Measurements from ENCODE around the gene EPHA8.

Gene EPHA8

GRCh38 chr1:22584970-22585369 is 21.7 kb downstream of the EPHA8 start:
- no peaks in the 10 kb centered on the region for H3K36me3 ChIP-seq (ENCODE audit: insufficient read depth, low read length)
- H3K9ac ChIP-seq (ENCODE audit: low read depth, low read length): no peak overlapping the region
- H3K4me1 ChIP-seq (ENCODE audit: insufficient read depth, low read length): no peaks in the 10 kb centered on the region
- no peaks in the 10 kb centered on the region for H3K9me3 ChIP-seq (ENCODE audit: control insufficient read depth, insufficient read depth, low read length)

GRCh38 chr1:22585471-22585870 is 22.2 kb downstream of the EPHA8 start:
- Histone ChIP-seq H3K36me3 (ENCODE audit: insufficient read depth, low read length) (no peaks in the 10 kb centered on the region), H3K9ac (ENCODE audit: low read depth, low read length) (no peak overlapping the region), H3K4me1 (ENCODE audit: insufficient read depth, low read length) (no peaks in the 10 kb centered on the region), H3K9me3 (ENCODE audit: control insufficient read depth, insufficient read depth, low read length) (no peaks in the 10 kb centered on the region)

- Histone ChIP-seq H3K9me3 (ENCODE audit: control insufficient read depth, insufficient read depth, low read length) (no peaks in the 10 kb centered on the region), H3K9ac (ENCODE audit: low read depth, low read length) (no peak overlapping the region), H3K4me1 (ENCODE audit: insufficient read depth, low read length) (no peaks in the 10 kb centered on the region), H3K36me3 (ENCODE audit: insufficient read depth, low read length) (no peaks in the 10 kb centered on the region)
Measured at GRCh38 chr1:22586356-22587130, 23.3 kb downstream of the EPHA8 start.

- 0 out of 2 replicates have a peak, but pooled peaks cover 5% of the 10 kb centered on the region for H3K4me1 ChIP-seq (ENCODE audit: insufficient read depth, low read length)
Measured at GRCh38 chr1:22587247-22587646, 24.0 kb downstream of the EPHA8 start.

DNA sequence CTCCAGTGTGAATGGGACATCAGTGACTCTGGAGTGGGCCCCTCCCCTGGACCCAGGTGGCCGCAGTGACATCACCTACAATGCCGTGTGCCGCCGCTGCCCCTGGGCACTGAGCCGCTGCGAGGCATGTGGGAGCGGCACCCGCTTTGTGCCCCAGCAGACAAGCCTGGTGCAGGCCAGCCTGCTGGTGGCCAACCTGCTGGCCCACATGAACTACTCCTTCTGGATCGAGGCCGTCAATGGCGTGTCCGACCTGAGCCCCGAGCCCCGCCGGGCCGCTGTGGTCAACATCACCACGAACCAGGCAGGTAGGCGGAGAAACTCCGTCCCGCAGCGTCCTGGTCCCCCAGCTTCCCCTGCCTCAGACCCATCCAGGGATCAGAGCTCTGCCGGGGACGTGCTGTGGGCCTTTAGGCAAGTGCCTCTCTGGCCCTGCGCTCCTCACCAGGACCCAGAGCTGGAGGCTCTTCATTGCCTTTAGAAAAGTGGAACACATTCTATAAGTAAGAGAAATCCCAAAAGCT is 25.7 kb downstream of the EPHA8 start:
- no peaks in the 10 kb centered on the region for H3K9me3 ChIP-seq (ENCODE audit: control insufficient read depth, insufficient read depth, low read length)
- H3K36me3 ChIP-seq (ENCODE audit: insufficient read depth, low read length): no peaks in the 10 kb centered on the region
- no peak overlapping the region for H3K9ac ChIP-seq (ENCODE audit: low read depth, low read length)

More at GRCh38 chr1:22587247-22587646, 24.0 kb downstream of the EPHA8 start:
- Histone ChIP-seq H3K9me3 (ENCODE audit: control insufficient read depth, insufficient read depth, low read length) (no peaks in the 10 kb centered on the region), H3K9ac (ENCODE audit: low read depth, low read length) (no peak overlapping the region), H3K36me3 (ENCODE audit: insufficient read depth, low read length) (no peaks in the 10 kb centered on the region)

GRCh38 chr1:22591576-22591975 is 28.3 kb downstream of the EPHA8 start:
- Histone ChIP-seq H3K4me1 (ENCODE audit: insufficient read depth, low read length) (0 out of 2 replicates have a peak, but pooled peaks cover 5% of the 10 kb centered on the region), H3K9me3 (ENCODE audit: control insufficient read depth, insufficient read depth, low read length) (no peaks in the 10 kb centered on the region), H3K36me3 (ENCODE audit: insufficient read depth, low read length) (no peaks in the 10 kb centered on the region), H3K9ac (ENCODE audit: low read depth, low read length) (no peak overlapping the region)

More for the DNA sequence above, 25.7 kb downstream of the EPHA8 start:
- H3K4me1 ChIP-seq (ENCODE audit: insufficient read depth, low read length): 0 out of 2 replicates have a peak, but pooled peaks cover 5% of the 10 kb centered on the region

DNA sequence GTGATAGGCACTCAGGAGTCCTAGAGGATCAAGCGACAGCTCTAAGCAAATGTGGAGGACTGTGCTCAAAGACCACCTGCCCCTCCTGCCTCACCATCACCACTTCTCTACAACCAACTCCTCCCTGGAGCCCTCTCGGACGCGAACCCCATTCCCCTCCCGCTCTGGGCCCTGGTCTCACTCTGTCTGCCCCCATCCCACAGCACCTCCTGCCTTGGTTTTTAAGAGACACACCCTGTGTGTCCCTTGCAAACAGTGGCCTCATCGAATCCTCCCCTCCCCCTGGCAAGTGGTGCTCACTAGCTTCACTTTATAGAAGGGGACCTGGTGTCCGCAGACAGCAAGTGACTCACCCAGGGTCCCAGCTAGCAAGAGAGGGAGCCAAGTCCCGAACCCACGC is 28.8 kb downstream of the EPHA8 start:
- Histone ChIP-seq H3K36me3 (ENCODE audit: insufficient read depth, low read length) (no peaks in the 10 kb centered on the region), H3K9me3 (ENCODE audit: control insufficient read depth, insufficient read depth, low read length) (no peaks in the 10 kb centered on the region), H3K9ac (ENCODE audit: low read depth, low read length) (no peak overlapping the region), H3K4me1 (ENCODE audit: insufficient read depth, low read length) (0 out of 2 replicates have a peak, but pooled peaks cover 5% of the 10 kb centered on the region)

DNA sequence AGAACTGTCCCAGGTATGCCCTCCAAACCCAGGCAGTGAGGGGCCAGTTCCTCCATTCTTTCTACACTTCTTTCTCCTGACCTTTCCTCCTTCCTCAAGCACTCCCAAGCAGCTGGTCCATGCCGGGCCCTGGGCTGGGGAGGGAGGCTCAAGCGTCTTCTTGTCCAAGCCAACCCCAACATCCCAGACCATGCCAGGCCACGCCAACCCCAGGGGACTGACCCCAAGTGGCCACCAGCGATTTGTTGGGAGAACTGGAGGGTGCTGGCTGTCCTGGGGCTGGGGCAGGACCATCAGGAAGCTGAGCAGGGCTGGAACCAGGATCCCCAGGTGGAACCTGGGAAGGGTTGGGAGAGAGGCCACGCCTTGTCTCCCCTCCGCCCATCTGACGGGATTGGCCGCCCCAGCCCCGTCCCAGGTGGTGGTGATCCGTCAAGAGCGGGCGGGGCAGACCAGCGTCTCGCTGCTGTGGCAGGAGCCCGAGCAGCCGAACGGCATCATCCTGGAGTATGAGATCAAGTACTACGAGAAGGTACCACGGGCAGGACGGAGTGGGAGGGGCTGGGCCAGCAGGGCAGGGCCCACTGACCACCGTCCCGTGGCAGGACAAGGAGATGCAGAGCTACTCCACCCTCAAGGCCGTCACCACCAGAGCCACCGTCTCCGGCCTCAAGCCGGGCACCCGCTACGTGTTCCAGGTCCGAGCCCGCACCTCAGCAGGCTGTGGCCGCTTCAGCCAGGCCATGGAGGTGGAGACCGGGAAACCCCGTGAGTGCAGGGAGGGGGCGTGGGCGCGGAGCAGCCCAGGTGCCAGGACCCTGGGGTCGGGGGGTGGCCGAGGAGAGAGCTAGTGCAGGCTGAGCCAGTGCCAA is 29.9 kb downstream of the EPHA8 start:
- Histone ChIP-seq H3K9ac (ENCODE audit: low read depth, low read length) (peak overlapping the region; percentile 33; the same call in 1 of the 2 replicates), H3K4me1 (ENCODE audit: insufficient read depth, low read length) (0 out of 2 replicates have a peak, but pooled peaks cover 5% of the 10 kb centered on the region), H3K9me3 (ENCODE audit: control insufficient read depth, insufficient read depth, low read length) (no peaks in the 10 kb centered on the region), H3K36me3 (ENCODE audit: insufficient read depth, low read length) (no peaks in the 10 kb centered on the region)

DNA sequence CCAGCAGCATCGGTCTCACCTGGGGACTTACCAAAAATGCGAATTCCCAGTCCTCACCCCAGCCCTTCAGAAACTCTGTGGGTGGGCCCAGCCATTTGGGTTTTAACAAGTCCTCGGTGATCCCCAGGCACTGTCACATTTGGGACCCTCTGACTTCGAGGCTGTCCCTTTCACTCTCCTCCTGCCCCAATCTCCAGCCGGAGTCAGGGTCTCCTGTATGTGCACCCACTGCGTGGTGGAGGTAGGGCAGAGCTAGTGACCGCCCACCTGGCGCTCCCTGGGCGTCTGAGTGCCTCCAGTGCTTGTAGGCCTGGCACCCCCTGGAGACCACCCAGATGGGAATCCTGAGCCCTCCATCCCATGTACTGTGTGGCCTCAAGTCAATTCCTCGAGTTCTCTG is 31.1 kb downstream of the EPHA8 start:
- 0 out of 2 replicates have a peak, but pooled peaks cover 5% of the 10 kb centered on the region for H3K4me1 ChIP-seq (ENCODE audit: insufficient read depth, low read length)
- no peak overlapping the region for H3K9ac ChIP-seq (ENCODE audit: low read depth, low read length)
- H3K9me3 ChIP-seq (ENCODE audit: control insufficient read depth, insufficient read depth, low read length): no peaks in the 10 kb centered on the region
- H3K36me3 ChIP-seq (ENCODE audit: insufficient read depth, low read length): no peaks in the 10 kb centered on the region

GRCh38 chr1:22595108-22595507 is 31.8 kb downstream of the EPHA8 start:
- 0 out of 2 replicates have a peak, but pooled peaks cover 5% of the 10 kb centered on the region for H3K4me1 ChIP-seq (ENCODE audit: insufficient read depth, low read length)
- H3K36me3 ChIP-seq (ENCODE audit: insufficient read depth, low read length): no peaks in the 10 kb centered on the region
- no peak overlapping the region for H3K9ac ChIP-seq (ENCODE audit: low read depth, low read length)
- H3K9me3 ChIP-seq (ENCODE audit: control insufficient read depth, insufficient read depth, low read length): no peaks in the 10 kb centered on the region

GRCh38 chr1:22597301-22597965 is 34.1 kb downstream of the EPHA8 start:
- Histone ChIP-seq H3K9me3 (ENCODE audit: control insufficient read depth, insufficient read depth, low read length) (no peaks in the 10 kb centered on the region), H3K4me1 (ENCODE audit: insufficient read depth, low read length) (no peaks in the 10 kb centered on the region), H3K9ac (ENCODE audit: low read depth, low read length) (no peak overlapping the region), H3K36me3 (ENCODE audit: insufficient read depth, low read length) (no peaks in the 10 kb centered on the region)

- Histone ChIP-seq H3K4me1 (ENCODE audit: insufficient read depth, low read length) (no peaks in the 10 kb centered on the region), H3K36me3 (ENCODE audit: insufficient read depth, low read length) (no peaks in the 10 kb centered on the region), H3K9ac (ENCODE audit: low read depth, low read length) (no peak overlapping the region), H3K9me3 (ENCODE audit: control insufficient read depth, insufficient read depth, low read length) (no peaks in the 10 kb centered on the region)
Measured at GRCh38 chr1:22597996-22598395, 34.7 kb downstream of the EPHA8 start.

DNA sequence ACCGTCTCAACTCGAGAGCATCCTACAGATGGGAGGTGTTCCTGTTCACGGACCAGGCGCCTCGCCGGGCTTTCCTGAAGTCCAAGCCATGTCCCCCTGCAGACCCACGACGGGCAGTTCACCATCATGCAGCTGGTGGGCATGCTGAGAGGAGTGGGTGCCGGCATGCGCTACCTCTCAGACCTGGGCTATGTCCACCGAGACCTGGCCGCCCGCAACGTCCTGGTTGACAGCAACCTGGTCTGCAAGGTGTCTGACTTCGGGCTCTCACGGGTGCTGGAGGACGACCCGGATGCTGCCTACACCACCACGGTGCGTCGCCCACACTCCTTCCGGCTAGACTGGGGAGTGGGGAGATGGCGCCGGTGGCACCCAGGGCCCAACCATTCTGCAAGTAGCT is 35.4 kb downstream of the EPHA8 start:
- no peak overlapping the region for H3K9ac ChIP-seq (ENCODE audit: low read depth, low read length)
- H3K36me3 ChIP-seq (ENCODE audit: insufficient read depth, low read length): no peaks in the 10 kb centered on the region
- H3K4me1 ChIP-seq (ENCODE audit: insufficient read depth, low read length): no peaks in the 10 kb centered on the region
- no peaks in the 10 kb centered on the region for H3K9me3 ChIP-seq (ENCODE audit: control insufficient read depth, insufficient read depth, low read length)
